Lung (tissue), 16 donors: ENCODE measurements around the gene ADGRE1. TPM values are rescaled to one million over a fixed set of nuclear protein-coding genes. Genes with fewer than 3 reads are reported as not detected.

Source experiments
- ATAC-seq: fragments of 200-7000 bp; cut with Tn5 transposase; one replicate; pipeline ENCODE4 v1.9.1; 2020; ENCODE audit warnings: moderate number of reproducible peaks; ENCODE audit not compliant: insufficient read depth, low FRiP score
- DNase-seq, 3 donors: peaks; one replicate each; pipeline ENCODE4 v3.0.0-alpha.2; 2013 to 2017
- H3K27ac ChIP-seq, 2 donors: one replicate each; pipeline ENCODE4 v1.5.1; 2013; ENCODE audit warnings: mild to moderate bottlenecking in 2 of 2, moderate library complexity in 2 of 2, control low read depth in 1 of 2, inconsistent platforms in 1 of 2, low read depth in 1 of 2, low read length in 1 of 2
- H3K27me3 ChIP-seq, 3 donors: one replicate each; pipeline ENCODE4 v1.5.1; 2013; ENCODE audit warnings: low read length in 2 of 3; ENCODE audit not compliant: control insufficient read depth in 3 of 3, insufficient read depth in 3 of 3
- H3K36me3 ChIP-seq, 4 donors: one replicate each; pipeline ENCODE4 v1.5.1; 2013; ENCODE audit warnings: low read length in 4 of 4, mild to moderate bottlenecking in 1 of 4, moderate library complexity in 1 of 4; ENCODE audit not compliant: control insufficient read depth in 4 of 4, insufficient read depth in 4 of 4
- H3K4me1 ChIP-seq, 5 donors: one replicate each; pipeline ENCODE4 v1.5.1; 2013; ENCODE audit warnings: low read length in 5 of 5, mild to moderate bottlenecking in 2 of 5, moderate library complexity in 1 of 5; ENCODE audit not compliant: control insufficient read depth in 5 of 5, insufficient read depth in 5 of 5
- H3K4me3 ChIP-seq: one replicate; pipeline ENCODE4 v1.5.1; 2013; ENCODE audit warnings: mild to moderate bottlenecking, control low read depth, moderate library complexity
- H3K9ac ChIP-seq, 2 donors: one replicate each; pipeline ENCODE4 v1.5.1; 2013; ENCODE audit warnings: low read length in 2 of 2, control low read depth in 1 of 2; ENCODE audit not compliant: insufficient read depth in 1 of 2
- H3K9me3 ChIP-seq, 4 donors: one replicate each; pipeline ENCODE4 v1.5.1; 2013; ENCODE audit warnings: low read length in 3 of 4, mild to moderate bottlenecking in 1 of 4, moderate library complexity in 1 of 4; ENCODE audit not compliant: control insufficient read depth in 4 of 4, insufficient read depth in 3 of 4
- WGBS, 2 donors: extraction: QIAGEN DNeasy Blood & Tissue Kit; methylation state at CpG; one replicate each; pipeline ENCODE4 v1.1.7; 2013; 5-methylcytosine and 5-hydroxymethylcytosine counted together
- long read RNA-seq, 5 donors: transcript quantifications; one replicate each; lab custom pipeline, GENCODE V29; 2026
- polyA plus RNA-seq, 2 donors: library from polyadenylated mRNA; stranded (reverse); fragments of 200-250 nt; gene quantifications; one replicate each; pipeline ENCODE4 v1.2.1, GENCODE V29; 2013
- total RNA-seq, 2 donors: library from RNA; depleted of rRNA in 1 of 2; stranded (reverse); fragments of >200 nt in 1 of 2; gene quantifications; one replicate each; pipeline ENCODE4 v1.2.1, GENCODE V29; 2014 to 2021
- TF ChIP-seq, protein P1 (sequence below): IDR thresholded peaks from 2 replicates; pipeline ENCODE4 v1.5.1; 2012; ENCODE audit warnings: mild to moderate bottlenecking; ENCODE audit errors: control extremely low read depth, extremely low read depth
- donor health status: control.
- donor health status: control.
- donor health status: Bipolar disorder and iron deficiency.
- donor health status: healthy.
- donor health status: DM: yes; HTN: yes; CAD: no.

The ADGRE1 gene, protein sequence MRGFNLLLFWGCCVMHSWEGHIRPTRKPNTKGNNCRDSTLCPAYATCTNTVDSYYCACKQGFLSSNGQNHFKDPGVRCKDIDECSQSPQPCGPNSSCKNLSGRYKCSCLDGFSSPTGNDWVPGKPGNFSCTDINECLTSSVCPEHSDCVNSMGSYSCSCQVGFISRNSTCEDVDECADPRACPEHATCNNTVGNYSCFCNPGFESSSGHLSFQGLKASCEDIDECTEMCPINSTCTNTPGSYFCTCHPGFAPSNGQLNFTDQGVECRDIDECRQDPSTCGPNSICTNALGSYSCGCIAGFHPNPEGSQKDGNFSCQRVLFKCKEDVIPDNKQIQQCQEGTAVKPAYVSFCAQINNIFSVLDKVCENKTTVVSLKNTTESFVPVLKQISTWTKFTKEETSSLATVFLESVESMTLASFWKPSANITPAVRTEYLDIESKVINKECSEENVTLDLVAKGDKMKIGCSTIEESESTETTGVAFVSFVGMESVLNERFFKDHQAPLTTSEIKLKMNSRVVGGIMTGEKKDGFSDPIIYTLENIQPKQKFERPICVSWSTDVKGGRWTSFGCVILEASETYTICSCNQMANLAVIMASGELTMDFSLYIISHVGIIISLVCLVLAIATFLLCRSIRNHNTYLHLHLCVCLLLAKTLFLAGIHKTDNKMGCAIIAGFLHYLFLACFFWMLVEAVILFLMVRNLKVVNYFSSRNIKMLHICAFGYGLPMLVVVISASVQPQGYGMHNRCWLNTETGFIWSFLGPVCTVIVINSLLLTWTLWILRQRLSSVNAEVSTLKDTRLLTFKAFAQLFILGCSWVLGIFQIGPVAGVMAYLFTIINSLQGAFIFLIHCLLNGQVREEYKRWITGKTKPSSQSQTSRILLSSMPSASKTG
- total RNA-seq (10 to 100 TPM in 1 of 2 donors, 1 to 10 TPM in 1; 2.3 to 12.4 TPM), polyA plus RNA-seq (10 to 100 TPM in 1 of 2 donors, under 1 TPM in 1; 0.45 to 40.0 TPM)
- long read RNA-seq, donor 1: 0 reads
- long read RNA-seq, donor 2: 0 reads
- long read RNA-seq, donor 3: 0 reads
- long read RNA-seq, donor 4: 0 reads
- long read RNA-seq, donor 5: 0 reads

DNA sequence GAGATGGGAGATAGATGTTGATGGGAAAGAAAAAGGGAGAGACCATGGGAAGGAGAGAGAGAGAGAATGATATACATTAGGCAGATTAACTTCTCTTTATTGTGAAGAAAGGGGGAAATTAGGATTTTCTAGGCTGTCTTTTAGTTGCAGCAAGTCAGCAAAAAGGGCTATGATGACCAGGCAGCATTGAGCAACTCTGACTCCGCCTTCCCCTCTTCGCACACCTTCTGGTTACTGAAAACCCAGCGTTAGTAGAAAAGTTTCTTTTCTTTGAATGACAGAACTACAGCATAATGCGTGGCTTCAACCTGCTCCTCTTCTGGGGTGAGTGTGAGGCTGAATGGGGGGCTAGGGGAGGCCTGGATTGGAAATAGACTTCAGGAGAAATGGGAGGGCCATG, at the start of gene ADGRE1:
TSS of gene ADGRE1 (plus strand) at position 264 of the 400 bp plus-strand sequence. CDS start at position 294, 30 bp downstream.
- no peak within 1 kb of the TSS for H3K4me3 ChIP-seq
- H3K9me3 ChIP-seq: no peaks in the 10 kb centered on the region
- no peaks in the 10 kb centered on the region for H3K27me3 ChIP-seq
- no peaks in the 10 kb centered on the region for H3K36me3 ChIP-seq
- no peaks in the 10 kb centered on the region for H3K4me1 ChIP-seq
- TF ChIP-seq, protein P1, sequence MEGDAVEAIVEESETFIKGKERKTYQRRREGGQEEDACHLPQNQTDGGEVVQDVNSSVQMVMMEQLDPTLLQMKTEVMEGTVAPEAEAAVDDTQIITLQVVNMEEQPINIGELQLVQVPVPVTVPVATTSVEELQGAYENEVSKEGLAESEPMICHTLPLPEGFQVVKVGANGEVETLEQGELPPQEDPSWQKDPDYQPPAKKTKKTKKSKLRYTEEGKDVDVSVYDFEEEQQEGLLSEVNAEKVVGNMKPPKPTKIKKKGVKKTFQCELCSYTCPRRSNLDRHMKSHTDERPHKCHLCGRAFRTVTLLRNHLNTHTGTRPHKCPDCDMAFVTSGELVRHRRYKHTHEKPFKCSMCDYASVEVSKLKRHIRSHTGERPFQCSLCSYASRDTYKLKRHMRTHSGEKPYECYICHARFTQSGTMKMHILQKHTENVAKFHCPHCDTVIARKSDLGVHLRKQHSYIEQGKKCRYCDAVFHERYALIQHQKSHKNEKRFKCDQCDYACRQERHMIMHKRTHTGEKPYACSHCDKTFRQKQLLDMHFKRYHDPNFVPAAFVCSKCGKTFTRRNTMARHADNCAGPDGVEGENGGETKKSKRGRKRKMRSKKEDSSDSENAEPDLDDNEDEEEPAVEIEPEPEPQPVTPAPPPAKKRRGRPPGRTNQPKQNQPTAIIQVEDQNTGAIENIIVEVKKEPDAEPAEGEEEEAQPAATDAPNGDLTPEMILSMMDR: no peak
- DNase-seq (no peak), ATAC-seq (no peak)
- WGBS, 2 donors: 23 to 57% methylated on average over 4 of the region's 4 CpGs
- H3K9ac ChIP-seq: no peak within 1 kb of the TSS
- no peak within 1 kb of the TSS for H3K27ac ChIP-seq

DNA sequence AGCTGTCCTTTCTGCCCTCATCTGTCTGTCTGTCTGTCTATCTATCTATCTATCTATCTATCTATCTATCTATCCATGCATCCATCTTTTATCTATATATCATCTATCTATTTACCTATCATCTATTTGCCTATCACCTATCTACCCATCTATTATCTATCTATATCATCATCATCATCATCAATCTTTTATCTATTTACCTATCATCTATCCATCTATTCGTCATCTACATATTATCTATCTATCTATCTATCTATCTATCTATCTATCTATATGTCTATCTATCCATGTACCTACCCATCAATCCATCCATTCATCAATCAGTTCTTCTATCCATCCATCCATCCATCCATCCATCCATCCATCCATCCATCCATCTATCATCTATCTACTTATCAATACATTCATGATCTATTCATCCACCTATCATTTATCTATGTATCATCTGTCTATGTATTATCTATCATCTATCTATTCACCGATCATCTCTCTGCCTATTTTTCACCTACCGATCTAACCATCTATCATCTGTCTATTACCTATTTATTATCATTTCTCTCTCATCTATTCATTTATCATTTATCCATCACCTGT, 49.2 kb upstream of the ADGRE1 start:
- H3K27ac ChIP-seq: no peak overlapping the region
- DNase-seq (no peak), ATAC-seq (no peak)
- WGBS, 2 donors: 87 to 96% methylated on average over 3 of the region's 3 CpGs
- no peak overlapping the region for H3K4me3 ChIP-seq
- H3K9ac ChIP-seq: no peak overlapping the region
- H3K4me1 ChIP-seq: no peaks in the 10 kb centered on the region
- no peaks in the 10 kb centered on the region for H3K27me3 ChIP-seq
- TF ChIP-seq, protein P1: no peak
- peaks cover 0 to 1% (median 0%) of the 10 kb centered on the region in 4 donors for H3K9me3 ChIP-seq
- peaks cover 0 to 3% (median 0%) of the 10 kb centered on the region in 4 donors for H3K36me3 ChIP-seq

DNA sequence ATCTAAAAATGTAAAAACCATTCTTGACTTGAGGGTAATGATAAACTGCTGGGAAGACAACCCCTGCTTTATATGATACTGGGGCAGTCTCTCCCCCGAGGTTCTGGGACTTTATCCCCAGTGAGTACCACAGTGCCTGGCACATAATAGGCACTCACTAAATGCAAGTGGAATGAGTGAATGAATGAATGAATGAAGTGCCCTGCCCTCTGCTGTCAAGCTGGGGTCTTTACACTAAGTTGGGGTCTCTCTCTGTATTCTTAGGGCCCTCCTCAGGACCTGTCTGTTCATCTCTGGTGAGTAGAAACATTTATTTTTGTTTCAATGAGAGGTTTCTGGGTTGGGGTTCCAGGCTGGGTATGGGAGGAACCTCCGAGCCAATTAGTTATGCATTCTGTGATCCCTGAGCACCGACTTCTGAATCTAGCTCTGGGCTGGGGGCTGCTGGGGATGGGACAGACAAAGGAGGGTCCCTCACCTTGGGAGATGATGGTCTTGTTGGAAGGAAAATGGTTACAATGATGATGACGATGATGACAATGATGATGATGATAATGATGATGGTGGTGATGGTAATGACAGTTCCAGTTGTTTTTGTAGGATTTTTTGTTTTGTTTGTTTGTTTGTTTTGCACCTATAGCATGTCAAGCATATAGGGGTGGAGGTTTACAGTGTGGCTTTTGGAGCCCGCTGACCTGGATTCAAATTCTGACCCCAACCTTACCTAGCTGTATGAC, 44.3 kb upstream of the ADGRE1 start:
- 82 to 89% methylated on average over 5 of the region's 5 CpGs for WGBS, 2 donors
- DNase-seq: no peak
- no peaks in the 10 kb centered on the region for H3K36me3 ChIP-seq

More for the DNA sequence above, 44.3 kb upstream of the ADGRE1 start:
- Histone ChIP-seq H3K4me1 (no peaks in the 10 kb centered on the region), H3K4me3 (no peak overlapping the region), H3K9me3 (no peaks in the 10 kb centered on the region), H3K27ac (no peak overlapping the region), H3K27me3 (no peaks in the 10 kb centered on the region), H3K9ac (no peak overlapping the region)
- TF ChIP-seq, protein P1: no peak
- ATAC-seq: no peak
